ENCODE data around the gene CFAP43.

Gene CFAP43

DNA sequence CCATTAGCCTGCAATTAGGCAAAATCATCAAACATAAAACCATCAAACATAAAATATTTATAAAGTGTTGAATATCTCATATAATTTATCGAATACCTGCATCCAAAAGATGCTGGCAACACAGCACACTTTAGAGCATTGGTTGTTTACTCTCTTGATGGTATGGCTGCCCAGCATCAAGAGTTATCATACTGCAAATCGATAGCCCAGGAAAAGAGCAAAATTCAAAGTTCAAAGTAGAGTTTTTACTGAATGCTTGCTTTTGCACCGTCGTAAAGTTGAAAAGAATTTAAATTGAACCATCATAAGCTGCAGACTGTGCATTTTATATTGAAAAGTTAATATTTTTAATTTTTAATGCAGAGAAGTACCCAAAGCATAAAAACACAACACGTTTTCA is 32.6 kb upstream of the CFAP43 start:
- H3K4me3 ChIP-seq (ENCODE audit: low read depth, low read length), result no peak overlapping the region
- TF ChIP-seq, protein P1, sequence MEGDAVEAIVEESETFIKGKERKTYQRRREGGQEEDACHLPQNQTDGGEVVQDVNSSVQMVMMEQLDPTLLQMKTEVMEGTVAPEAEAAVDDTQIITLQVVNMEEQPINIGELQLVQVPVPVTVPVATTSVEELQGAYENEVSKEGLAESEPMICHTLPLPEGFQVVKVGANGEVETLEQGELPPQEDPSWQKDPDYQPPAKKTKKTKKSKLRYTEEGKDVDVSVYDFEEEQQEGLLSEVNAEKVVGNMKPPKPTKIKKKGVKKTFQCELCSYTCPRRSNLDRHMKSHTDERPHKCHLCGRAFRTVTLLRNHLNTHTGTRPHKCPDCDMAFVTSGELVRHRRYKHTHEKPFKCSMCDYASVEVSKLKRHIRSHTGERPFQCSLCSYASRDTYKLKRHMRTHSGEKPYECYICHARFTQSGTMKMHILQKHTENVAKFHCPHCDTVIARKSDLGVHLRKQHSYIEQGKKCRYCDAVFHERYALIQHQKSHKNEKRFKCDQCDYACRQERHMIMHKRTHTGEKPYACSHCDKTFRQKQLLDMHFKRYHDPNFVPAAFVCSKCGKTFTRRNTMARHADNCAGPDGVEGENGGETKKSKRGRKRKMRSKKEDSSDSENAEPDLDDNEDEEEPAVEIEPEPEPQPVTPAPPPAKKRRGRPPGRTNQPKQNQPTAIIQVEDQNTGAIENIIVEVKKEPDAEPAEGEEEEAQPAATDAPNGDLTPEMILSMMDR (conservative IDR thresholded peaks at IDR 0.05; ENCODE audit: low read depth, low read length), result no peak
- DNase-seq (ENCODE audit: low read depth), result no peak

DNA sequence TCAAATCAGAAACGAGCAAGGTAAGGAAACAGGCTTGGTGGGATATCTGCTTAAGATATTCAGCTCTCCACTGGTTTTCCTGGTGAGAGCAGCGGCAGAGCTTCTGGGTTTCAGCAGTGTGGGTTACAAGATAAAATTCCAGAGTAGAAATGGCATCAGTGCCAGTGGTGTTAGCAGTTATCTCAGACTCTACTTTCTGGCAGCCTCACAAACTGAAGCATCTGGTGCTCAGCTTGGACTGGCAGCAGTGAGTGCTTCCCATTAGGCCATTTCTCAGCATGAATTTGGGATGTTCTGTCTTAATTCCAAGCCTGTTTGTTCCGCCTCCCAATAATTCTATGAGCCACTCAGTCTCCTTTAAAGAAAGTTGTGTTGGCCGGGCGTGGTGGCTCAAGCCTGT is 29.9 kb upstream of the CFAP43 start:
- TF ChIP-seq, protein P1 (conservative IDR thresholded peaks at IDR 0.05; ENCODE audit: low read depth, low read length), result no peak

DNA sequence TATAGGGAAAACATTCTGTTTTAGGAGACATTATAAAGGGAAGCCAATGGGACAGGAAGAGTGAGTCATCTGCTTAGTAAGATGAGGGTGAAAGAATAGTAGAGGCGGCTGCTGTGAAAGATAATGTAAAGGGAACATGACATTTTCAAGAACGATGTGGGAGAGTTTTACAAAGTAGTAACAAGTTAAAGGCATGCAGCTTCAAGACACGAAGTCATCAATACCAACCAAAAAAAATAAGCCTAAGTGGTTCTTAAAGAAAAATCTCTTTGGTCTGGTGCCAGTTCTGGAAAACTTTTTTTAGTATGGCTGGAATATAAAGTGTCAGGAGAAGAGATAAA is 28.6 kb upstream of the CFAP43 start:
- DNase-seq (ENCODE audit: low read depth), result peak; percentile 80
- no peak overlapping the region for H3K4me3 ChIP-seq (ENCODE audit: low read depth, low read length)
- TF ChIP-seq, protein P1 (conservative IDR thresholded peaks at IDR 0.05; ENCODE audit: low read depth, low read length), result no peak

More for the DNA sequence above, 29.9 kb upstream of the CFAP43 start:
- H3K4me3 ChIP-seq (ENCODE audit: low read depth, low read length), result no peak overlapping the region
- DNase-seq (ENCODE audit: low read depth), result no peak

DNA sequence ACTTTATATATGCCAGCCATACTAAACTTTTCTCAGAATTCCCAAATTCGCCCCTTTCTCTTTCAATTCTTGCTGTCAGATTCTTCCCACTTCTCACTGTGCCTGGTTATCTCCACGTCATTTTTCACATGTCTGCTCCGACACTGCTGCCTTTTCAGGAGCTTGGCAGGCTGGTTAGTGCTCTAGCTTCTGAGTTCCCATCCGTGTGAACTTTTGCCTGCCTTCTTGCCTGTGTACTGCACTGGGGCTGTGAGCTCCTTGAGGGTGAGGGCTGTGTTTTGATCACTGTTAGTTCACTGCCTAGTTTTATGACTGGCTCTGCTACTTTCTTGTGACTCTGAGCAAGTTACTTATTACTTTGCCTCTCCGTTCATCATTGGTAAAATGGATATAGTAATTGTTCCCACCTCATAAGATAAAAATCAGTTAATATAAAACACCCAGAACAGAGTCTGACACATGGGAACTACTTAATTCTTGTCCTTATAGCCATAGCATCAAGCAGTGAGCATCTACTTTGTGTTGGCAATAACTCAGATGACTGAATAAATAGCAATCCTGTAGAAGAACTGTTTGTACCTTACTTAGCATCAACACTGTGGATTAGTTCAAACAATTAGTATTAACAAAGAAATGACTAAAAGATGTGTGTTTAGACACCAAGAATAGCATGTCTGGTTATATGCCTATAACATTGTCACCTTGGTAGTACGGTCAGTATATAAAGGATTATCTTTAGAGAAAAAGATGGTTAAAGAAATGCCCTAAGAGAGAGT is 28.0 kb upstream of the CFAP43 start:
- TF ChIP-seq, protein P1 (conservative IDR thresholded peaks at IDR 0.05; ENCODE audit: low read depth, low read length), result no peak
- no peak overlapping the region for H3K4me3 ChIP-seq (ENCODE audit: low read depth, low read length)
- peak; percentile 72 for DNase-seq (ENCODE audit: low read depth)

DNA sequence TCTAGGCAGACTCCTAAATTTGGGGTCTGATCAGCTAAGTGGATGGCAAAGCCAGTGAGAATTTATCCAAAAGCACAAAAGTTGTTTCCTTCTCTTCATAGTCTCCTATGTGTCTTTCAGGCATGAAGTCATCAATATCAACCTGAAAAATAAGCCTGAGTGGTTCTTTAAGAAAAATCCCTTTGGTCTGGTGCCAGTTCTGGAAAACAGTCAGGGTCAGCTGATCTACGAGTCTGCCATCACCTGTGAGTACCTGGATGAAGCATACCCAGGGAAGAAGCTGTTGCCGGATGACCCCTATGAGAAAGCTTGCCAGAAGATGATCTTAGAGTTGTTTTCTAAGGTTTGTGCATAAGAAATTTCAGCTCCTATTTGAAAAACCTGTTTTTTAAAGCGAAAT is 27.3 kb upstream of the CFAP43 start:
- H3K4me3 ChIP-seq (ENCODE audit: low read depth, low read length), result no peak overlapping the region
- DNase-seq (ENCODE audit: low read depth), result no peak
- TF ChIP-seq, protein P1 (conservative IDR thresholded peaks at IDR 0.05; ENCODE audit: low read depth, low read length), result no peak

DNA sequence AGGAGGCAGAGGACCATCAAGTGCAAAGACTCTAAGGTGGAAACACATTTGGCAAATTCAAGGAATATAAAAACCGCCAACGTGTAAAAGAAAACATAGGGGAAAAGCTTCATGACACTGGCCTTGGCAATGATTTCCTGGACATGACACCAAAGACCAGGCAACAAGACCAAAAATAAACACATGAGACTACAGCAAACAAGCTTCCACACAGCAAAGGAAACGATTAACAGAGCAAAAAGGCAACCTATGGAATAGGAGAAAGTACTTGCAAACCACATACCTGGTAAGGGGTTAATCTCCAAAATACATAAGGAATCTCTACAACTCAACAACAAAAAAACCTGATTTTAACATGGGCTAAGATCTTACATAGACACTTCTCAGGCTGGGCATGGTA is 26.0 kb upstream of the CFAP43 start:
- H3K4me3 ChIP-seq (ENCODE audit: low read depth, low read length), result no peak overlapping the region
- DNase-seq (ENCODE audit: low read depth), result no peak
- TF ChIP-seq, protein P1 (conservative IDR thresholded peaks at IDR 0.05; ENCODE audit: low read depth, low read length), result no peak

DNA sequence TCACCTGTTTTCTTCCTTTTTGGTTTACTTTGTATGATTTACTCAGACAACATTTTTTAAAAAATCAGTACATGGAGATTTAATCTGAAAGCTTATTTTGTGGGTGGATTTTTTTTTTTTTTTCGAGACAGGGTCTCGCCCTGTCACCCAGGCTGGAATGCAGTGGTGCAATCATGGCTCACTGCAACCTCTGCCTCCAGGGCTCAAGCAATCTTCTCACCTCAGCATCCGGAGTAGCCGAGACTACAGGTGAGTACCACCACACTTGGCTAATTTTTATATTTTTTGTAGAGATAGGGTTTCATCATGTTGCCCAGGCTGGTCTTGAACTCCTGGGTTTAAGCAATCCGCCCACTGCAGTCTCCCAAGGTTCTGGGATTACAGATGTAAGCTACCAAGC is 25.1 kb upstream of the CFAP43 start:
- no peak overlapping the region for H3K4me3 ChIP-seq (ENCODE audit: low read depth, low read length)
- TF ChIP-seq, protein P1 (conservative IDR thresholded peaks at IDR 0.05; ENCODE audit: low read depth, low read length), result no peak
- DNase-seq (ENCODE audit: low read depth), result no peak
